GM18507 (cell line): ENCODE results near the gene NANOS1.

ENCODE experiments used
- DNase-seq: peaks from one replicate; pipeline ENCODE4 v3.0.0; 2011; ENCODE audit warnings: low read depth; ENCODE audit not compliant: insufficient read length; ENCODE audit errors: extremely low spot score
- FAIRE-seq: peaks from 2 replicates; lab custom pipeline; 2011; peaks lifted over from hg19 to GRCh38; lab: Jason Lieb, UNC

The NANOS1 gene, protein sequence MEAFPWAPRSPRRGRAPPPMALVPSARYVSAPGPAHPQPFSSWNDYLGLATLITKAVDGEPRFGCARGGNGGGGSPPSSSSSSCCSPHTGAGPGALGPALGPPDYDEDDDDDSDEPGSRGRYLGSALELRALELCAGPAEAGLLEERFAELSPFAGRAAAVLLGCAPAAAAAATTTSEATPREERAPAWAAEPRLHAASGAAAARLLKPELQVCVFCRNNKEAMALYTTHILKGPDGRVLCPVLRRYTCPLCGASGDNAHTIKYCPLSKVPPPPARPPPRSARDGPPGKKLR

DNA sequence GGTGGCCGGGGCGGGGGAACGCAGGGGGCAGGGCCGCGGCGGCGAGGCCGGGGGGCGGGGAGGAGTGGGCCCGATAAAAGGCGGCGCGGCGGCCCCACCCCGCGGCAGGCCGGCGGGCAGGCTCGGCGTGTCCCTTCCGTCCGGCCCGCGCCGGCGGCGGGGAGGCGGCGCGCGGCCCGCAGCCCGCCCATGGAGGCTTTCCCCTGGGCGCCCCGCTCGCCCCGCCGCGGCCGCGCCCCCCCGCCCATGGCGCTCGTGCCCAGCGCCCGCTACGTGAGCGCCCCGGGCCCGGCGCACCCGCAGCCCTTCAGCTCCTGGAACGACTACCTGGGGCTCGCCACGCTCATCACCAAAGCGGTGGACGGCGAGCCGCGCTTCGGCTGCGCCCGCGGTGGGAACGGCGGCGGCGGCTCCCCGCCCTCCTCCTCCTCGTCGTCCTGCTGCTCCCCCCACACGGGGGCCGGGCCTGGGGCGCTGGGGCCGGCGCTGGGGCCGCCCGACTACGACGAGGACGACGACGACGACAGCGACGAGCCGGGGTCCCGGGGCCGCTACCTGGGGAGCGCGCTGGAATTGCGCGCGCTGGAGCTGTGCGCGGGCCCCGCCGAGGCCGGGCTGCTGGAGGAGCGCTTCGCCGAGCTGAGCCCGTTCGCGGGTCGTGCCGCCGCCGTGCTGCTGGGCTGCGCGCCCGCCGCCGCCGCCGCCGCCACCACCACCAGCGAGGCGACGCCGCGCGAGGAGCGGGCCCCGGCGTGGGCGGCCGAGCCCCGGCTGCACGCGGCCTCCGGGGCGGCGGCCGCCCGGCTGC is at the start of gene NANOS1:
TSS of gene NANOS1 (plus strand) at position 102 of the 808 bp plus-strand sequence. CDS start at position 190, 88 bp downstream.
- FAIRE-seq (no peak), DNase-seq (no peak)

DNA sequence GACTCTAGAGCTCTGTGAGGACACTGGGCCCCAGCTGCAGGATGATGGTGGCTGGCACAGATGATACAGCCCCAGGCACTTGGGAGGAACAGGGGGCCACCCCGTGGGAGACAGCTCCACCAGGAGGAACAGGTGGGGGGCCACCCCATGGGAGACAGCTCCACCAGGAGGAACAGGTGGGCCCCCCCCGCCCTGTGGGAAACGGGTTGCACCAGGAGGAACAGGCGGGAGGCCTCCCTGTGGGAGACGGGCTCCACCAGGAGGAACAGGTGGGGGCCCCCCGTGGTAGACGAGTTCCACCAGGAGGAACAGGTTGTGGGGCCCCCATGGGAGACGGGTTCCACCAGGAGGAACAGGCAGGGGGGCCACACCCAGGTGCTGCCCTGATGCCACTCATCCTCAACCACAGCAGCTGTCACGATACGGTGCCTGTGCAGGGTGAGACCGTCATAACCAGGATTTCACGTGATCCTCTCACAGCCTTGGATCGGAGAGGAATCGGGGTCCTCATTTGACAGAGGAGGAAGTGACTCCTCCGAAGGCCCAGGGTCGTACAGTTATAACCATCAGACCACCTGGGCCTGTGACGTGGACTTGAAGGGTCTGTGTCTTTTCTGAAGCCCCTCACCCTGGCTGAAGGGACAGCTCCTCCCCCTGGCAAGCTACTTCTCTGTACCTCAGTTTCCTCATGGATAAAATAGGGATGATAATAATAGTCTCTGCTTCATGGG is 49.2 kb upstream of the NANOS1 start:
- DNase-seq: no peak

DNA sequence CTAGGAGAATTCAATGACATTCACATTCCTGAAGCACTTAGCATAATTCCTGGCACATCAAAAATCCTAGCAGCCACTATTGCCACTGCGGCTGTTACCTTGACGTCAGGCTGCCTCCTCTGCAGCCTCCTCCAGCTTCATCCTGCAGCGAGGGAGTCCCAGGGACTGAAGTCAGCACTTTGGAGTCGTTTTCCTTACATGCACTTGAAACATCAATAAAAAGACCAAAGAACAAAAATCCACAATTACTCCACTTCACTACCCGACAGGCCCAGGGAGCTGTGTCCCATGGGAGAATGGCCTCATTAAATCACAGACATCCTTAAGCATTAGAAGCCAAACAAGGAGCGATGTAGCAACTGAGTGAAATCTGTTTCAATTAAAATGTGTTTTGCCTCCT is 48.6 kb upstream of the NANOS1 start:
- no peak for DNase-seq
- no peak for FAIRE-seq

More for the DNA sequence above, 49.2 kb upstream of the NANOS1 start:
- no peak for FAIRE-seq

DNA sequence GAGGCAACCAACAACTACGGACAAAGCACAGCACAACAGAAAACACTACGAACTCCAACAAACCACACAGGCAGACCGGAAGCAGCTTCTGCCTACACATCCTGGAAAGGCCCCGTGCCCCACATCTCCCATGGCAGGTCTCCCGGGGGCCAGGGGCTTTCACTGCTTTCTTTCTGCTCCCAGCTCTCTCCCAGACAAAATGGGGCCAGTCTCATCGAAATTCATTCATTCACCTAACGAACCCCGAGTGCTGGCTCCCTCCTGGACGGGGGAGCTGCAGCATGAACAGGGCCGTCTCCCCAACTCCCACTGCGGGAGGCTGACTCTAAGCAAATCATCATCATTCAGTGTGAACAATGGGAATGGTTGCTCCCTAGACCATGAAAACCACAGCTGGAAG is 47.6 kb upstream of the NANOS1 start:
- DNase-seq (no peak), FAIRE-seq (no peak)

DNA sequence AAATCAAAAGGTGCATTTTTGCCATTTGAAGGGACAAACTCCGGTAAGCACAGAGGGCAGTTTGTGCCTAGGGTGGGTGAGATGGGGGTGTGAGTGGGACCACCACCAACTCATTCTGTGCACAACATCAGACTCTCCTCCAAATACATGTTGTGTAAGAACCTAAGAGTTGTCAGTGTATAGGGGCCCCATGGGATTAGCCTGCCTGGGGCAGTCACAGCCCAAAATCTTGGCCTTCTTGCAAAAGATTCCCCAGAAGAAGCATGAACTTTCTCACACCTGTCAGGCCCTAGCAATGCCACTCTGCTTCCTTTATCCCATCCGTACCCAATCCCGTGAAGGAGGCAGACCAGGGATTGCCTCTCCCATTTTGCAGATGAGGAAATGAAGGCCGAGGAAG is 47.1 kb upstream of the NANOS1 start:
- FAIRE-seq: no peak
- DNase-seq: no peak

DNA sequence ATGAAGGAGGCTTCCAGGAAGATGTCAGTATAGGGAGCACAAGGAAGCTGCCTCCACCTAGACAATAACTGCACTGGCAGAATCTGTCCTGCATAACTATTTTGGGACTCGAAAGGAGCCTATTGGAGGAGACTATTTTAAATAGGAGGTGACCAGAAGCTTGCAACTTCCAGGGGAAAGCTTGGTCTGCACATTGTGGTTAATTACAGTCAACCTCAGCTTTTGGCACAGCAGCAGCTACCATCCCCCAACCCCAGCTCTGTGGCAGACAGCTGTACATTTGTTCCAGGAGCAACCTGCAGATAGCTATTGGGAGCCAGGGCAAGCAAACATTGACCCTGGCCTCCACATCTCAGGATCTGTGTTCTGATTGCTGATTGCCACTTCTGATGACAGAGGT is 46.3 kb upstream of the NANOS1 start:
- DNase-seq (no peak), FAIRE-seq (no peak)

DNA sequence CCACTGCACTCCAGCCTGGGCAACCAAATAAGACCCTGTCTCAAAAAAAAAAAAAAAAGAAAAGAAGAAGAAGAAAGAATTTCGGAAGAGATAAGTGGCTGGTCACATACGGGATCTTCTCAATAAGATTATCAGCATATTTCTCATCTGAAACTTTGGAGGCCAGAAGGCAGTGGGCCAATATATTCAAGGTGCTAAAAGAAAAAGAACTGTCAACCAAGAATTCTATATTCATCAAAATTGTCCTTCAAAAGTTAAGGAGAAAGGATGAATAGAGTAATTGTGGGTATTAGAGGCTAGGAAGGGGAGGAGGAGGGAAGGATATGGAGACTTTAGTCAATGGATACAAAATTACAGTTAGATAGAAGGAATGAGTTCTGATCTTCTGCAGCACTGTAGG is 43.9 kb upstream of the NANOS1 start:
- no peak for FAIRE-seq
- no peak for DNase-seq

DNA sequence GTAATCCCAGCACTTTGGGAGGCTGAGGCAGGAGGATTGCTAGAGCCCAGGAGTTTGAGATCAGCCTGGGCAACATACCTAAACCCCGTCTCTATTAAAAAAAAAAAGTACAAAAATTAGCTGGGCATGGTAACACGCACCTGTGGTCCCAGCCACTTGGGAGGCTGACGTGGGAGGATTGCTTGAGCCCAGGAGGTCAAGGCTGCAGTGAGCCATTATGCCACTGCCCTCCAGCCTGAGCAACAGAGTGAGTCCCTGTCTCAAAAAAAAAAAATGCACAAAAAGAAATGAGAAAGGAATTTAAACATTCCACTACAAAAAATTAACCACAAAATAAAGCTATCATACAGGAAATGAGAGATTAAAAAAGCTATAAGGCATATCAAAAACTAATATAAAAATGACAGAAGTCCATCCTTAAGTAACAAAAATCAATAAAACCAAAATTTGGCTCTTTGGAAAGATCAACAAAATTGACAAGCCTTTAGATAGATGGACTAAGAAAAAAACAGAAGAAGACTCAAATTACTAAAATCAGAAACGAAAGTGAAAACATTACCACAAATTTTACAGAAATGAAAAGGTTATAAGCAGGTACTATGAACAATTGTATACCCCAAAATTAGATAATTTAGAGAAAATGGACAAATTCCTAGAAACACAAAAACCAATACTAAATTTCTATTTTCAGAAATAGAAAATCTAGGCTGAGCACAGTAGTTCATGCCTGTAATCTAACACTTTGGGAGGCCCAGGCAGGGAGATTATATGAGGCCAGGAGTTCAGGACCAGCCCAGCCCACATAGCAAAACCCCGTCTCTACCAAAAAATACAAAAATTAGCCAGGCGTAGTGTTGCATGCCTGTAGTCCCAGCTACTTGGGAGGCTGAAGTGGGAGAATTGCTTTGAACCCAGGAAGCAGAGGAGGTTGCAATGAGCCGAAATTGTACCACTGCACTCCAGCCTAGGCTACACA is 42.4 kb upstream of the NANOS1 start:
- DNase-seq: no peak
- FAIRE-seq: peak; percentile 91

DNA sequence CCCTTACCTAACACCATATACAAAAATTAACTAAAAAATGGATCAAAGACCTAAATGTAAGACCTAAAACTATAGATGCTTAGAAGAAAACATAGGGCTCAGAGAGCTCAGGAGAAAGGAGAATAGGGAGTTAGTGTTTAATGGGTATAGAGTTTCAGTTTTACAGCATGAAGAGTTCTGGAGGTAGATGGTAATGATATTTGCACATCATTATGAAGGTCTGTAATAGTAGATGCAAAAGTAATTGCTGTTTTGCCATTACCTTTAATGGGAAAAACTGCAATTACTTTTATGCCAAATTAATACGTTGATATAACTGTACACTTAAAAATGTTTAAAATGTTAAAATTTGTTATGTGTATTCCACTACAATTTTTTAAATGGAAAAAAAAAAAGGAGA is 39.2 kb upstream of the NANOS1 start:
- FAIRE-seq (no peak), DNase-seq (no peak)

DNA sequence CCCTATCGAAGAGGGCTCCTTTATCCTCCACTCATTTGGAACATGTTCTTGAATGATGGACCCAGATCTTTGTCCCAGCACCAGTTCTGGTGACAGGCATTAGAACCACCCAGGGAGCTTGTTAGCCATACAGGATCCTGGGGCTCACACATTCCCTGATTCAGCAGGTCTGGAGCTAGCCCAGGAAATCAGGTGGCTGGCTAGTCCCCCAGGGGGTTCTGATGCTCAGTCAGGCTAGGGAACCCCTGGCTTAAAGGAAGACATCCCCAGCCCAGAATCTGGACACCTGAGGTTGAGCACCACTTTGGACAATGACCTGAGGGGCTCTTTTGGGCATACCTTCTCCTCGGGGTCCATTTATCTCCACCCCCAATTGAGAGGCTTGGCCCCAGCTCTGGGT is 37.0 kb upstream of the NANOS1 start:
- DNase-seq (no peak), FAIRE-seq (no peak)

DNA sequence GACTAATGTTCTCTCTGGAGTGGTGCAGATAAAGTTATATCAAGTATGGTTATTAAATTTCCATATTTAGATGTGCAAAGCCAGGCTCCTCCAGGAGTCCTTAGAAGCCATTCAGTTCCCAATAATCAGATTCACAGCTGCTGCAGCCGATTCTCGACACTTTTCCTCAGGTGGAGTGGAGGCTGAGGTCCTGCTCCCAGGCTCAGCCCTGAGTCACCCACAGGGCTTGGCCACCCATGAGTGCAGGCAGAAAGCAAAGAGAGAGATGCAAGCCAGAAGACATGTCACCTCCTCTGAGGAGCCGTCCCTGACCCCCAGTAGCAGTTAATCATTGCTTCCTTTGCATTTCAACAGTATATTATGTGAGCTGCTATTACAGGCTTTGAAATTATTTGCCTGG is 36.3 kb upstream of the NANOS1 start:
- no peak for FAIRE-seq
- no peak for DNase-seq

DNA sequence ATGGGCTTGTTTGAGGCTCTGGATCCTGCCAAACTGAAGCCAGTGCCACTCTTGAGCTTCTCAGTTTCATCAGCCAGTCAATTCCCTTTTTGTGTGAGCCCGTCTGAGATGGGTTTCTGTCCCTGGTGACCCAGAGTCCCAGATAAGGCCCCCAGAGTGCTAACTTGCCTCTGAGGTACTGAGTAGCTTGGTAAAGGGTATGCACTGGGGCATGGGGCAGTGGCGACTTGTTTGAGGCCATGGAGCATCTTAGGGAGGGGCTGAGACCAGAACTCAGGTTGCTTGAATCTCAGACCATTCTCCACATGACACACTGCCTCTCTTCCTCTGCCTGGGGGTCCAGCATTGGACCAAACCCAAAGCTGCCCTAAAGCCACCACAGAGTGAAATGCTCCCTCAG is 35.2 kb upstream of the NANOS1 start:
- DNase-seq (no peak), FAIRE-seq (no peak)

DNA sequence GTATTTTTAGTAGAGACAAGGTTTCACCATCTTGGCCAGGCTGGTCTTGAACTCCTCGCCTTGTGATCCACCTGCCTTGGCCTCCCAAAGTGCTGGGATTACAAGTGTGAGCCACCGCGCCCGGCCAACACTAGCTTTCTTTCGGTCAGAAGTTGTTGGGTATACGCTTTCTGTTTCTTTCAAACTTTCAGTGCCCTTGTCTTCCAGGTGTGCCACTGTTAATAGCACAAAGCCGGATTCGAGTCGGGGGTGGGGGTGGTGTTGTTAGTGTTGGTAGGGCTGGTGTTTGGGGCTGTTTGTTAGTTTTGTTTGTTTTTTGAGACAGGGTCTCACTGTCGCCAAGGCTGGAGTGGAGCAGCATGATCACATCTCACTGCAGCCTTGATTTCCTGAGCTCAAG is 33.8 kb upstream of the NANOS1 start:
- FAIRE-seq (no peak), DNase-seq (no peak)

DNA sequence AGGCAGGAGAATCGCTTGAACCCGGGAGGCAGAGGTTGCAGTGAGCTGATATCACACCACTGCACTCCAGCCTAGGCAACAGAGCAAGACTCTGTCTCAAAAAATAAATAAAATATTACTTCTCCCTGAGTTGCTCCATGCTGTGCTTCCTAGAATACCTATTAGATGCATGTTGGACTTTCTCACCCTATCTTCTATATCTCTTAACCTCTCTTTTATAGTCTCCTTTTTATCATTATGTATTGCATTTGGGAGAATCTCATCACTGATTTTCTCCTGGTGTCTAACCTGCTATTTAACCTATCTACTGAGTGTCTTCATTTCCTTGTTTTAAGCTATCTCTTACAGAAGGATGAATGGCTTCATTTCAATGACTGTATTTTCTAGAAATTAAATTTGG is 32.1 kb upstream of the NANOS1 start:
- DNase-seq (no peak), FAIRE-seq (no peak)

DNA sequence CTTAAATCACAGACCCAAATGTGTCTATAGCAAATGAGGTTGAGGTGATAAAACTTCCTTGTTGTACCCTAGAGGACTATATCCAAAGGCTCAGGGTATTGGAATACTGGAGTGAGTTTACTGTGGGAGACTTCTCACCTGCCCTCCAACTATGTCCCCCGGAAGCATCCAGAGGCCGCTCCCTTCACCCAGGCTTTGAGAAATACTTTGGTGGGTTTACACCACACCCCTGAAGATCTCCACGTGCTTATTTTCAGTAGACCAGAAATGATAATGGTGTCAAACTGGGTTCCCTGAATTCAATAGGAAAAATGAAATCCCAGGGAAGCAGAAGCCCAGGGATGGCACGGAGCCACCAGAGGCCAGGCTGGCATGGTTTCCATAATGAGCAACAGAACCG is 31.3 kb upstream of the NANOS1 start:
- FAIRE-seq: no peak
- no peak for DNase-seq

DNA sequence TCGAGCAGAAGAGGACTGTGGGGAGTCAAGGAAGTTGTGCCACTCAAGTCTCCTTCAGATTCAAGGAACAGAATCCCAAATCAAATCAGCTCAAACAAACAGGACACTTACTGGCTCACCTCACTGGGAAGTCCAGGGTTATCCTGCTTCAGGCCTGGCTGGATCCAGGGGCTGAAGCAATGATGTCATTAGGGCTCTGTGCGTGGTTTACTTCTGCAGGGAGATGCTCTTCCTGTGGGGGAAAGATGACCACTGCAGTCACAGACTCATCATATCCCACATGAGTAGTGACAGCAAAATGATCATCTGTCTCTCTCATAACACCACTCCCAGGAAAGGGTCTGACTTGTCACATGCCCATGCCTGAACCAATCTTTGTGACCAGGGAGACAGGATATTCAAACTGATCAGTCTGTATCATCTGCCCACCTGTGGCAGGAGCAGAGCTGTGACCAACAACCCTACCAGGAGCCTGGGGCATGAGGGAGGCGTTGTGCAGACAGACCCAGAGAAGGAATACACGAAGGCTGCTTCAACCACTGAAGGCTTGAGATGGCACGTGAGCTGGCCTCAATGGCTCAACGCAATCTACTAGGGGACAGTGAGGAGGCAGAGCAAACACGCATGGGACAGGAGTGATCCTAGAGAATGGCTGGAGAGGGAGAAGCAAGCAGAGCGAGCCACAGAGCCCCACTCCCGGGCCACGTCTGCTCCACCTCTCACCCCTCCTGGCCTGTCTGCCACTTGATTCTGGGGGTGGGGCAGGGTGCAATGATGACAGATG is 27.6 kb upstream of the NANOS1 start:
- DNase-seq (no peak), FAIRE-seq (no peak)

DNA sequence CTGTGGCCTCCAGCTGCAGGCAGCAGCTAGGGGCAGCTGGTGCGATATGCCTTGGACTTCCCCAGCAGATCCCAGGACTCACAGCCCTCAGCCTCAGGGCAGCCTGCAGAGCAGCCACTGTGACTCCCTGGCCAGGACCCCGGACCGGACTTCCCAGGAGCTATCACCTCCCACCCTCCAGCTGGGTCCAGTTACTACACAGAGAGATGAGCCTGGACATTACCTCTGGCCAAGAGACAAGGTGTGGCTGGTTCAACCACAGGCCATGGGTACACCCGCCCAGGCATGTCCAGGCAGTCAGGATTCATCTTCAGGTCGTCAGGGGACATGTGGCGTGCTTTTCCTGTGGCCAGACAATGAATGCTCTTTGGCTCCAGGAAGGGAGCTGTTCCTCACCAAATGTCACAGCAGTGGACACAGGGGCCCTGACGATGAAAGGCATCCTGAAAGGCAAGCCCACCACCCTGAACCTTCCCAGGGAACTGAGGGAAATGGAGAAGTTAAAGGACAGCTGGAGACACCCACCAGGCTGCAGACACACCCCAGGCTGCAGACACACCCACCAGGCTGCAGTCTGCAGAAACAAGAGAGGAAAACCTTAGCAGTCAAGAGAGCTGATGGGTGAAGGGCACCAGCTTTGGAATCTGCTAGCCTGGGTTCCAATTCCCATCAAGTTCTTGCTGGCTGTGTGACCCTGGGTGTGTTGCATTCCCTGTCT is 25.8 kb upstream of the NANOS1 start:
- FAIRE-seq: no peak
- no peak for DNase-seq
